HEK293 (cell line): ENCODE measurements around the gene MCRIP2.

ENCODE experiments used
- SETDB1 ChIP-seq: IDR thresholded peaks from one replicate; pipeline ENCODE4 v1.6.1; 2017; ENCODE audit warnings: mild to moderate bottlenecking, low read length, moderate library complexity, mixed read lengths; ENCODE audit not compliant: insufficient read length
- TCF7L2 ChIP-seq: IDR thresholded peaks from 2 replicates; pipeline ENCODE4 v1.6.1; 2011; ENCODE audit warnings: low read depth, mild to moderate bottlenecking, inconsistent platforms, low read length, moderate library complexity, borderline replicate concordance
- ZNF138 ChIP-seq: fragments of 450-650 bp; formaldehyde crosslinking; IDR thresholded peaks from 2 replicates; pipeline ENCODE4 v1.5.1; 2016; ENCODE audit warnings: missing biosample characterization, missing genetic modification characterization, borderline replicate concordance
- ZNF211 ChIP-seq: fragments of 450-650 bp; formaldehyde crosslinking; IDR thresholded peaks from 2 replicates; pipeline ENCODE4 v1.5.1; 2016; ENCODE audit warnings: low read depth, missing biosample characterization, missing genetic modification characterization
- ZNF473 ChIP-seq: fragments of 450-650 bp; formaldehyde crosslinking; IDR thresholded peaks from 2 replicates; pipeline ENCODE4 v1.5.1; 2017; ENCODE audit warnings: missing biosample characterization, missing genetic modification characterization
- ZNF610 ChIP-seq: fragments of 450-650 bp; formaldehyde crosslinking; IDR thresholded peaks from 2 replicates; pipeline ENCODE4 v1.5.1; 2016; ENCODE audit warnings: missing biosample characterization, missing genetic modification characterization, borderline replicate concordance
- TF ChIP-seq, protein P1 (sequence below): fragments of 450-650 bp; formaldehyde crosslinking; IDR thresholded peaks from 2 replicates; pipeline ENCODE4 v1.5.1; 2016; ENCODE audit warnings: missing biosample characterization, missing genetic modification characterization
- TF ChIP-seq, protein P2 (sequence below): fragments of 450-650 bp; formaldehyde crosslinking; IDR thresholded peaks from 2 replicates; pipeline ENCODE4 v1.5.1; 2017; ENCODE audit warnings: missing biosample characterization, mild to moderate bottlenecking, missing genetic modification characterization, moderate library complexity
- TF ChIP-seq, protein P3 (sequence below): fragments of 450-650 bp; formaldehyde crosslinking; IDR thresholded peaks from 2 replicates; pipeline ENCODE4 v1.5.1; 2016; ENCODE audit warnings: missing biosample characterization, missing genetic modification characterization
- TF ChIP-seq, protein P4 (sequence below): fragments of 450-650 bp; formaldehyde crosslinking; IDR thresholded peaks from 2 replicates; pipeline ENCODE4 v1.5.1; 2016; ENCODE audit warnings: missing biosample characterization, missing genetic modification characterization
- TF ChIP-seq, protein P5 (sequence below): fragments of 450-650 bp; formaldehyde crosslinking; IDR thresholded peaks from 2 replicates; pipeline ENCODE4 v1.5.1; 2017; ENCODE audit warnings: missing biosample characterization, missing genetic modification characterization
- TF ChIP-seq, protein P6 (sequence below): fragments of 450-650 bp; formaldehyde crosslinking; conservative IDR thresholded peaks from 2 replicates; pipeline ENCODE4 v1.5.1; 2016; ENCODE audit warnings: low read depth, missing biosample characterization, missing genetic modification characterization
- TF ChIP-seq, protein P7 (sequence below): fragments of 450-650 bp; formaldehyde crosslinking; IDR thresholded peaks from 2 replicates; pipeline ENCODE4 v1.5.1; 2016; ENCODE audit warnings: missing biosample characterization, missing genetic modification characterization
- TF ChIP-seq, protein P8 (sequence below): fragments of 450-650 bp; formaldehyde crosslinking; IDR thresholded peaks from 2 replicates; pipeline ENCODE4 v1.5.1; 2016; ENCODE audit warnings: missing biosample characterization, missing genetic modification characterization, low read depth

DNA sequence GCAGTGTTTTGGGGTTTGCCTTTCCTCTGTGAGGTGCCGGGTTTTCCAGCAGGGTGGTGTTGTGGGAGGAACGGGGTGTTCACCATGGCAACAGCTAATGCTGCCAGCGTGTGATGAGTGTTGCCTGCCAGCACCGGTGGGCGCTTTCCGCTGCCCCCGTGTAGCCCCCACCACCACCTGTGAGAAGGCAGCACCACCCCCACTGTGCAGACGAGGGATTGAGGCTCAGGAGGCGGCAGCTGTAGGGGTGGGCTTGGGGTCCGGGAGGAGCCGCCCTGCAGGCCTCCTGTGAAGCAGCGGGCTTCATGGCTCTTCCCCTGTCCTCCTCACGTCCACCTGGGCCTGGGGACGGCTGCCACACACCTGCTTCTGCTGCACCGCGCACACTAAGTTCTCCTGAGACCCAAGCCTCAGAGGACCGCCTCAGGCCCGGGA, 46.5 kb upstream of the MCRIP2 start:
- TF ChIP-seq SETDB1 (no peak), ZNF610 (no peak), ZNF473 (tag by site-specific recombination) (no peak), ZNF211 (tag by site-specific recombination) (no peak), ZNF138 (tag by site-specific recombination) (no peak), TCF7L2 (no peak)
- TF ChIP-seq, protein P1, sequence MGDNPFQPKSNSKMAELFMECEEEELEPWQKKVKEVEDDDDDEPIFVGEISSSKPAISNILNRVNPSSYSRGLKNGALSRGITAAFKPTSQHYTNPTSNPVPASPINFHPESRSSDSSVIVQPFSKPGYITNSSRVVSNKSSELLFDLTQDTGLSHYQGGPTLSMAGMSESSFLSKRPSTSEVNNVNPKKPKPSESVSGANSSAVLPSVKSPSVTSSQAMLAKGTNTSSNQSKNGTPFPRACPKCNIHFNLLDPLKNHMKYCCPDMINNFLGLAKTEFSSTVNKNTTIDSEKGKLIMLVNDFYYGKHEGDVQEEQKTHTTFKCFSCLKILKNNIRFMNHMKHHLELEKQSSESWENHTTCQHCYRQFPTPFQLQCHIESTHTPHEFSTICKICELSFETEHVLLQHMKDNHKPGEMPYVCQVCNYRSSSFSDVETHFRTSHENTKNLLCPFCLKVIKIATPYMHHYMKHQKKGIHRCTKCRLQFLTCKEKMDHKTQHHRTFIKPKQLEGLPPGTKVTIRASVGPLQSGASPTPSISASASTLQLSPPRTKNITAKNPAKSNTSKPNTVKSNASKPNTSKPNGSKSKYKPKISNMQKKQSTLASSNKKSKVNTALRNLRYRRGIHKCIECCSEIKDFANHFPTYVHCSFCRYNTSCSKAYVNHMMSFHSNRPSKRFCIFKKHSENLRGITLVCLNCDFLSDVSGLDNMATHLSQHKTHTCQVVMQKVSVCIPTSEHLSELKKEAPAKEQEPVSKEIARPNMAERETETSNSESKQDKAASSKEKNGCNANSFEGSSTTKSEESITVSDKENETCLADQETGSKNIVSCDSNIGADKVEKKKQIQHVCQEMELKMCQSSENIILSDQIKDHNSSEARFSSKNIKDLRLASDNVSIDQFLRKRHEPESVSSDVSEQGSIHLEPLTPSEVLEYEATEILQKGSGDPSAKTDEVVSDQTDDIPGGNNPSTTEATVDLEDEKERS (tag by site-specific recombination): no peak
- TF ChIP-seq, protein P2, sequence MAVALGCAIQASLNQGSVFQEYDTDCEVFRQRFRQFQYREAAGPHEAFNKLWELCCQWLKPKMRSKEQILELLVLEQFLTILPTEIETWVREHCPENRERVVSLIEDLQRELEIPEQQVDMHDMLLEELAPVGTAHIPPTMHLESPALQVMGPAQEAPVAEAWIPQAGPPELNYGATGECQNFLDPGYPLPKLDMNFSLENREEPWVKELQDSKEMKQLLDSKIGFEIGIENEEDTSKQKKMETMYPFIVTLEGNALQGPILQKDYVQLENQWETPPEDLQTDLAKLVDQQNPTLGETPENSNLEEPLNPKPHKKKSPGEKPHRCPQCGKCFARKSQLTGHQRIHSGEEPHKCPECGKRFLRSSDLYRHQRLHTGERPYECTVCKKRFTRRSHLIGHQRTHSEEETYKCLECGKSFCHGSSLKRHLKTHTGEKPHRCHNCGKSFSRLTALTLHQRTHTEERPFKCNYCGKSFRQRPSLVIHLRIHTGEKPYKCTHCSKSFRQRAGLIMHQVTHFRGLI (tag by site-specific recombination): no peak
- TF ChIP-seq, protein P3, sequence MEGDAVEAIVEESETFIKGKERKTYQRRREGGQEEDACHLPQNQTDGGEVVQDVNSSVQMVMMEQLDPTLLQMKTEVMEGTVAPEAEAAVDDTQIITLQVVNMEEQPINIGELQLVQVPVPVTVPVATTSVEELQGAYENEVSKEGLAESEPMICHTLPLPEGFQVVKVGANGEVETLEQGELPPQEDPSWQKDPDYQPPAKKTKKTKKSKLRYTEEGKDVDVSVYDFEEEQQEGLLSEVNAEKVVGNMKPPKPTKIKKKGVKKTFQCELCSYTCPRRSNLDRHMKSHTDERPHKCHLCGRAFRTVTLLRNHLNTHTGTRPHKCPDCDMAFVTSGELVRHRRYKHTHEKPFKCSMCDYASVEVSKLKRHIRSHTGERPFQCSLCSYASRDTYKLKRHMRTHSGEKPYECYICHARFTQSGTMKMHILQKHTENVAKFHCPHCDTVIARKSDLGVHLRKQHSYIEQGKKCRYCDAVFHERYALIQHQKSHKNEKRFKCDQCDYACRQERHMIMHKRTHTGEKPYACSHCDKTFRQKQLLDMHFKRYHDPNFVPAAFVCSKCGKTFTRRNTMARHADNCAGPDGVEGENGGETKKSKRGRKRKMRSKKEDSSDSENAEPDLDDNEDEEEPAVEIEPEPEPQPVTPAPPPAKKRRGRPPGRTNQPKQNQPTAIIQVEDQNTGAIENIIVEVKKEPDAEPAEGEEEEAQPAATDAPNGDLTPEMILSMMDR: no peak
- TF ChIP-seq, protein P4, sequence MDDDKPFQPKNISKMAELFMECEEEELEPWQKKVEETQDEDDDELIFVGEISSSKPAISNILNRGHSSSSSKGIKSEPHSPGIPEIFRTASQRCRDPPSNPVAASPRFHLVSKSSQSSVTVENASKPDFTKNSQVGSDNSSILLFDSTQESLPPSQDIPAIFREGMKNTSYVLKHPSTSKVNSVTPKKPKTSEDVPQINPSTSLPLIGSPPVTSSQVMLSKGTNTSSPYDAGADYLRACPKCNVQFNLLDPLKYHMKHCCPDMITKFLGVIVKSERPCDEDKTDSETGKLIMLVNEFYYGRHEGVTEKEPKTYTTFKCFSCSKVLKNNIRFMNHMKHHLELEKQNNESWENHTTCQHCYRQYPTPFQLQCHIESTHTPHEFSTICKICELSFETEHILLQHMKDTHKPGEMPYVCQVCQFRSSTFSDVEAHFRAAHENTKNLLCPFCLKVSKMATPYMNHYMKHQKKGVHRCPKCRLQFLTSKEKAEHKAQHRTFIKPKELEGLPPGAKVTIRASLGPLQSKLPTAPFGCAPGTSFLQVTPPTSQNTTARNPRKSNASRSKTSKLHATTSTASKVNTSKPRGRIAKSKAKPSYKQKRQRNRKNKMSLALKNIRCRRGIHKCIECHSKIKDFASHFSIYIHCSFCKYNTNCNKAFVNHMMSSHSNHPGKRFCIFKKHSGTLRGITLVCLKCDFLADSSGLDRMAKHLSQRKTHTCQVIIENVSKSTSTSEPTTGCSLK (tag by site-specific recombination): no peak
- TF ChIP-seq, protein P5, sequence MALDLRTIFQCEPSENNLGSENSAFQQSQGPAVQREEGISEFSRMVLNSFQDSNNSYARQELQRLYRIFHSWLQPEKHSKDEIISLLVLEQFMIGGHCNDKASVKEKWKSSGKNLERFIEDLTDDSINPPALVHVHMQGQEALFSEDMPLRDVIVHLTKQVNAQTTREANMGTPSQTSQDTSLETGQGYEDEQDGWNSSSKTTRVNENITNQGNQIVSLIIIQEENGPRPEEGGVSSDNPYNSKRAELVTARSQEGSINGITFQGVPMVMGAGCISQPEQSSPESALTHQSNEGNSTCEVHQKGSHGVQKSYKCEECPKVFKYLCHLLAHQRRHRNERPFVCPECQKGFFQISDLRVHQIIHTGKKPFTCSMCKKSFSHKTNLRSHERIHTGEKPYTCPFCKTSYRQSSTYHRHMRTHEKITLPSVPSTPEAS (tag by site-specific recombination): no peak
- TF ChIP-seq, protein P6, sequence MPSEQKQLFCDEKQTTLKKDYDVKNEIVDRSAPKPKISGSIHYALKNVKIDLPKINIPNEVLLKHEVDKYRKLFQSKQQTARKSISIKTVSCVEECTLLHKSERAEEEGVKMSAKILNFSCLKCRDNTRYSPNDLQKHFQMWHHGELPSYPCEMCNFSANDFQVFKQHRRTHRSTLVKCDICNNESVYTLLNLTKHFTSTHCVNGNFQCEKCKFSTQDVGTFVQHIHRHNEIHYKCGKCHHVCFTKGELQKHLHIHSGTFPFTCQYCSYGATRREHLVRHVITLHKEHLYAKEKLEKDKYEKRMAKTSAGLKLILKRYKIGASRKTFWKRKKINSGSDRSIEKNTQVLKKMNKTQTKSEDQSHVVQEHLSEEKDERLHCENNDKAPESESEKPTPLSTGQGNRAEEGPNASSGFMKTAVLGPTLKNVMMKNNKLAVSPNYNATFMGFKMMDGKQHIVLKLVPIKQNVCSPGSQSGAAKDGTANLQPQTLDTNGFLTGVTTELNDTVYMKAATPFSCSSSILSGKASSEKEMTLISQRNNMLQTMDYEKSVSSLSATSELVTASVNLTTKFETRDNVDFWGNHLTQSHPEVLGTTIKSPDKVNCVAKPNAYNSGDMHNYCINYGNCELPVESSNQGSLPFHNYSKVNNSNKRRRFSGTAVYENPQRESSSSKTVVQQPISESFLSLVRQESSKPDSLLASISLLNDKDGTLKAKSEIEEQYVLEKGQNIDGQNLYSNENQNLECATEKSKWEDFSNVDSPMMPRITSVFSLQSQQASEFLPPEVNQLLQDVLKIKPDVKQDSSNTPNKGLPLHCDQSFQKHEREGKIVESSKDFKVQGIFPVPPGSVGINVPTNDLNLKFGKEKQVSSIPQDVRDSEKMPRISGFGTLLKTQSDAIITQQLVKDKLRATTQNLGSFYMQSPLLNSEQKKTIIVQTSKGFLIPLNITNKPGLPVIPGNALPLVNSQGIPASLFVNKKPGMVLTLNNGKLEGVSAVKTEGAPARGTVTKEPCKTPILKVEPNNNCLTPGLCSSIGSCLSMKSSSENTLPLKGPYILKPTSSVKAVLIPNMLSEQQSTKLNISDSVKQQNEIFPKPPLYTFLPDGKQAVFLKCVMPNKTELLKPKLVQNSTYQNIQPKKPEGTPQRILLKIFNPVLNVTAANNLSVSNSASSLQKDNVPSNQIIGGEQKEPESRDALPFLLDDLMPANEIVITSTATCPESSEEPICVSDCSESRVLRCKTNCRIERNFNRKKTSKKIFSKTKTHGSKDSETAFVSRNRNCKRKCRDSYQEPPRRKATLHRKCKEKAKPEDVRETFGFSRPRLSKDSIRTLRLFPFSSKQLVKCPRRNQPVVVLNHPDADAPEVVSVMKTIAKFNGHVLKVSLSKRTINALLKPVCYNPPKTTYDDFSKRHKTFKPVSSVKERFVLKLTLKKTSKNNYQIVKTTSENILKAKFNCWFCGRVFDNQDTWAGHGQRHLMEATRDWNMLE: no peak
- TF ChIP-seq, protein P7, sequence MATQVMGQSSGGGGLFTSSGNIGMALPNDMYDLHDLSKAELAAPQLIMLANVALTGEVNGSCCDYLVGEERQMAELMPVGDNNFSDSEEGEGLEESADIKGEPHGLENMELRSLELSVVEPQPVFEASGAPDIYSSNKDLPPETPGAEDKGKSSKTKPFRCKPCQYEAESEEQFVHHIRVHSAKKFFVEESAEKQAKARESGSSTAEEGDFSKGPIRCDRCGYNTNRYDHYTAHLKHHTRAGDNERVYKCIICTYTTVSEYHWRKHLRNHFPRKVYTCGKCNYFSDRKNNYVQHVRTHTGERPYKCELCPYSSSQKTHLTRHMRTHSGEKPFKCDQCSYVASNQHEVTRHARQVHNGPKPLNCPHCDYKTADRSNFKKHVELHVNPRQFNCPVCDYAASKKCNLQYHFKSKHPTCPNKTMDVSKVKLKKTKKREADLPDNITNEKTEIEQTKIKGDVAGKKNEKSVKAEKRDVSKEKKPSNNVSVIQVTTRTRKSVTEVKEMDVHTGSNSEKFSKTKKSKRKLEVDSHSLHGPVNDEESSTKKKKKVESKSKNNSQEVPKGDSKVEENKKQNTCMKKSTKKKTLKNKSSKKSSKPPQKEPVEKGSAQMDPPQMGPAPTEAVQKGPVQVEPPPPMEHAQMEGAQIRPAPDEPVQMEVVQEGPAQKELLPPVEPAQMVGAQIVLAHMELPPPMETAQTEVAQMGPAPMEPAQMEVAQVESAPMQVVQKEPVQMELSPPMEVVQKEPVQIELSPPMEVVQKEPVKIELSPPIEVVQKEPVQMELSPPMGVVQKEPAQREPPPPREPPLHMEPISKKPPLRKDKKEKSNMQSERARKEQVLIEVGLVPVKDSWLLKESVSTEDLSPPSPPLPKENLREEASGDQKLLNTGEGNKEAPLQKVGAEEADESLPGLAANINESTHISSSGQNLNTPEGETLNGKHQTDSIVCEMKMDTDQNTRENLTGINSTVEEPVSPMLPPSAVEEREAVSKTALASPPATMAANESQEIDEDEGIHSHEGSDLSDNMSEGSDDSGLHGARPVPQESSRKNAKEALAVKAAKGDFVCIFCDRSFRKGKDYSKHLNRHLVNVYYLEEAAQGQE (tag by site-specific recombination): no peak
- TF ChIP-seq, protein P8, sequence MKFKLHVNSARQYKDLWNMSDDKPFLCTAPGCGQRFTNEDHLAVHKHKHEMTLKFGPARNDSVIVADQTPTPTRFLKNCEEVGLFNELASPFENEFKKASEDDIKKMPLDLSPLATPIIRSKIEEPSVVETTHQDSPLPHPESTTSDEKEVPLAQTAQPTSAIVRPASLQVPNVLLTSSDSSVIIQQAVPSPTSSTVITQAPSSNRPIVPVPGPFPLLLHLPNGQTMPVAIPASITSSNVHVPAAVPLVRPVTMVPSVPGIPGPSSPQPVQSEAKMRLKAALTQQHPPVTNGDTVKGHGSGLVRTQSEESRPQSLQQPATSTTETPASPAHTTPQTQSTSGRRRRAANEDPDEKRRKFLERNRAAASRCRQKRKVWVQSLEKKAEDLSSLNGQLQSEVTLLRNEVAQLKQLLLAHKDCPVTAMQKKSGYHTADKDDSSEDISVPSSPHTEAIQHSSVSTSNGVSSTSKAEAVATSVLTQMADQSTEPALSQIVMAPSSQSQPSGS (tag by site-specific recombination): no peak
